Measurements from ENCODE around the gene ADNP. TPM values are rescaled to one million over a fixed set of nuclear protein-coding genes. Genes with fewer than 3 reads are reported as not detected.

The ADNP gene
- total and polyA plus RNA-seq, 2 of the 13 experiments (the other 11 are each of a cell fraction or from before 2014, with no cell fraction given), result 21.0 to 21.5 TPM

DNA sequence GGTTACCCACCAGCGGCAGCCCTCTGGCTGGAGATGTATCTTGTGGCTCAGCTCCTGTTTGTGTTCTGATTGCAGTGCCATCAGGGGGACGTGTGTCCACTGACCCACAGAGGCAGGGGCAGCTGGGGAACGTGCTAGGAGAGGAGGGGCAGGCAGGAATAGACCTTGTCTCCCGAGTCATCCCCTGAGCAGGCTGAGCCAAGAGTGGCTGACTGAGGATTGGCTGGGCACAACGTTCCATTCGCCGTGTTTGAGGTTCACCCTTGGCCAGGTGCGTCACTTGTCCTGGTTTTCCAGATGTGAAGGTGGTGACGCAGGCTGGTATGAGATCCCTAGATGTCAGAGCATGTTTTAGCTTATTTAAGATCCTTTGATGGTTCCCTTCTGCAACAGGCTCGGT, 57.7 kb downstream of the ADNP start (continued):
- TF ChIP-seq ZNF775 (CRISPR knock-in tag; IDR thresholded peaks at IDR 0.05; ENCODE audit: borderline replicate concordance) (no peak), MBNL3 (CRISPR knock-in tag; conservative IDR thresholded peaks at IDR 0.05) (no peak), ZNF205 (CRISPR knock-in tag; IDR thresholded peaks at IDR 0.05) (0 out of 2 replicates have a peak, but pooled peaks have one; percentile 24), ZFX (CRISPR knock-in tag; IDR thresholded peaks at IDR 0.05; ENCODE audit: low read depth) (no peak), ZNF33B (CRISPR knock-in tag; IDR thresholded peaks at IDR 0.05) (no peak), MEIS2 (CRISPR knock-in tag; IDR thresholded peaks at IDR 0.05) (no peak), TBX2 (CRISPR knock-in tag; IDR thresholded peaks at IDR 0.05; ENCODE audit: borderline replicate concordance) (no peak), ZNF383 (CRISPR knock-in tag; IDR thresholded peaks at IDR 0.05; ENCODE audit: borderline replicate concordance) (no peak), MTA1 (CRISPR knock-in tag; IDR thresholded peaks at IDR 0.05; ENCODE audit: borderline replicate concordance) (0 out of 2 replicates have a peak, but pooled peaks have one; percentile 20), ZNF510 (CRISPR knock-in tag; IDR thresholded peaks at IDR 0.05; ENCODE audit: low read depth) (no peak), PRPF4 (IDR thresholded peaks at IDR 0.05; ENCODE audit: low read depth, low read length, poor library complexity, severe bottlenecking) (no peak), ZNF839 (CRISPR knock-in tag; IDR thresholded peaks at IDR 0.05; ENCODE audit: borderline replicate concordance) (no peak), NFE2L1 (CRISPR knock-in tag; IDR thresholded peaks at IDR 0.05; ENCODE audit: borderline replicate concordance) (no peak), ATF7-NPFF (CRISPR knock-in tag; IDR thresholded peaks at IDR 0.05; ENCODE audit: low read depth) (no peak), UBTF (CRISPR knock-in tag; IDR thresholded peaks at IDR 0.05) (0 out of 2 replicates have a peak, but pooled peaks have one; percentile 14), ZNF605 (CRISPR knock-in tag; IDR thresholded peaks at IDR 0.05) (0 out of 2 replicates have a peak, but pooled peaks have one; percentile 52), ZNF672 (CRISPR knock-in tag; IDR thresholded peaks at IDR 0.05) (no peak), ZNF354B (CRISPR knock-in tag; IDR thresholded peaks at IDR 0.05) (0 out of 2 replicates have a peak, but pooled peaks have one; percentile 25), RAD51 (IDR thresholded peaks at IDR 0.05; ENCODE audit: borderline replicate concordance) (no peak), ZNF644 (CRISPR knock-in tag; IDR thresholded peaks at IDR 0.05; ENCODE audit: low read depth) (no peak), KLF12 (CRISPR knock-in tag; IDR thresholded peaks at IDR 0.05; ENCODE audit: borderline replicate concordance) (no peak), ZNF263 (CRISPR knock-in tag; IDR thresholded peaks at IDR 0.05) (0 out of 2 replicates have a peak, but pooled peaks have one; percentile 13), HNF4G (IDR thresholded peaks at IDR 0.05; ENCODE audit: borderline replicate concordance, low read depth, low read length) (no peak), HNF4G (CRISPR knock-in tag; IDR thresholded peaks at IDR 0.05; ENCODE audit: borderline replicate concordance, low read depth) (0 out of 2 replicates have a peak, but pooled peaks have one; percentile 63), PRDM4 (CRISPR knock-in tag; IDR thresholded peaks at IDR 0.05; ENCODE audit: borderline replicate concordance) (no peak)
- TF ChIP-seq, protein P1, sequence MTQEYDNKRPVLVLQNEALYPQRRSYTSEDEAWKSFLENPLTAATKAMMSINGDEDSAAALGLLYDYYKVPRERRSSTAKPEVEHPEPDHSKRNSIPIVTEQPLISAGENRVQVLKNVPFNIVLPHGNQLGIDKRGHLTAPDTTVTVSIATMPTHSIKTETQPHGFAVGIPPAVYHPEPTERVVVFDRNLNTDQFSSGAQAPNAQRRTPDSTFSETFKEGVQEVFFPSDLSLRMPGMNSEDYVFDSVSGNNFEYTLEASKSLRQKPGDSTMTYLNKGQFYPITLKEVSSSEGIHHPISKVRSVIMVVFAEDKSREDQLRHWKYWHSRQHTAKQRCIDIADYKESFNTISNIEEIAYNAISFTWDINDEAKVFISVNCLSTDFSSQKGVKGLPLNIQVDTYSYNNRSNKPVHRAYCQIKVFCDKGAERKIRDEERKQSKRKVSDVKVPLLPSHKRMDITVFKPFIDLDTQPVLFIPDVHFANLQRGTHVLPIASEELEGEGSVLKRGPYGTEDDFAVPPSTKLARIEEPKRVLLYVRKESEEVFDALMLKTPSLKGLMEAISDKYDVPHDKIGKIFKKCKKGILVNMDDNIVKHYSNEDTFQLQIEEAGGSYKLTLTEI (CRISPR knock-in tag; conservative IDR thresholded peaks at IDR 0.05), result no peak

Data from HepG2 (cell line).